ENCODE results near the gene FAM32A.

The FAM32A gene

GRCh38 chr19:16143399-16144215 lies 41.6 kb upstream of the FAM32A start, which contains the start of gene HSH2D:
TSS of gene HSH2D (plus strand) at chr19:16143685. CDS start at chr19:16148751, 5,066 bp downstream.
- TF ChIP-seq CTCF (IDR thresholded peaks at IDR 0.05; ENCODE audit: insufficient read depth, low read depth, low read length, missing control alignments), result no peak
- peak; percentile 98 for DNase-seq (ENCODE audit: low read depth)
- H3K4me3 ChIP-seq (ENCODE audit: low read depth, low read length), result peak within 1 kb of the TSS; percentile 72

- TF ChIP-seq CTCF (IDR thresholded peaks at IDR 0.05; ENCODE audit: insufficient read depth, low read depth, low read length, missing control alignments), result no peak
- no peak for DNase-seq (ENCODE audit: low read depth)
- peak overlapping the region; percentile 72 for H3K4me3 ChIP-seq (ENCODE audit: low read depth, low read length)
Observed at GRCh38 chr19:16144216-16144581, 41.0 kb upstream of the FAM32A start.

- no peak for TF ChIP-seq CTCF (IDR thresholded peaks at IDR 0.05; ENCODE audit: insufficient read depth, low read depth, low read length, missing control alignments)
- H3K4me3 ChIP-seq (ENCODE audit: low read depth, low read length), result peak overlapping the region; percentile 72
Observed at GRCh38 chr19:16146112-16146511, 39.1 kb upstream of the FAM32A start.

GRCh38 chr19:16148443-16149229 lies 36.6 kb upstream of the FAM32A start:
- peak overlapping the region; percentile 7 for H3K4me3 ChIP-seq (ENCODE audit: low read depth, low read length)
- DNase-seq (ENCODE audit: low read depth), result no peak
- no peak for TF ChIP-seq CTCF (IDR thresholded peaks at IDR 0.05; ENCODE audit: insufficient read depth, low read depth, low read length, missing control alignments)

More at GRCh38 chr19:16146112-16146511, 39.1 kb upstream of the FAM32A start:
- DNase-seq (ENCODE audit: low read depth), result no peak

DNA sequence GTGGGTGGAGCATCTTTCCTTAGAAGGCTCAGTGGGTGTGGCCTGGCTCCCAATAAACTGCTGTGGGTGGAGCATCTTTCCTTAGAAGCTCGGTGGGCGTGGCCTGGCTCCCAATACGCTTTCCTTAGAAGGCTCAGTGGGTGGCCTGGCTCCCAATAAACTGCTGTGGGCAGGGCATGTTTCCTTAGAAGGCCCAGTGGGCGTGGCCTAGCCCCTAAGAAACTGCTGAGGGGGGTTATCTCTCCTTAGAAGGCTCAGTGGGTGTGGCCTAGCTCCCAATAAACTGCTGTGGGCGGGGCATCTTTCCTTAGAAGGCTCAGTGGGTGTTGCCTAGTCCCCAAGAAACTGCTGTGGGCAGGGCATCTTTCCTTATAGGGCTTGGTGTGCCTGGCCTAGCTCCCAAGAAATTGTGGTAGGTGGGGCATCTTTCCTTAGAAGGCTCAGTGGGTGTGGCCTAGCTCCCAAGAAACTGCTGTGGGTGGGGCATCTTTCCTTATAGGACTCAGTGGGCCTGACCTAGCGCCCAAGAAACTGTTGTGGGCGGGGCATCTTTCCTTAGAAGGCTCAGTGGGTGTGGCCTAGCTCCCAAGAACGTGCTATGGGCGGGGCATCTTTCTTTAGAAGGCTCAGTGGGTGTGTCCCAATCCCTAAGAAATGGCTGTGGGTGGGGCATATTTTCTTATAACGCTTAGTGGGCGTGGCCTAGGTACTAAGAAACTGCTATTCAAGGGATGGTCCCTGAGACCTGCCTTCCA lies 31.5 kb upstream of the FAM32A start:
- DNase-seq (ENCODE audit: low read depth), result peak; percentile 60
- H3K4me3 ChIP-seq (ENCODE audit: low read depth, low read length), result no peak overlapping the region
- TF ChIP-seq CTCF (IDR thresholded peaks at IDR 0.05; ENCODE audit: insufficient read depth, low read depth, low read length, missing control alignments), result no peak

GRCh38 chr19:16154557-16154956 lies 30.7 kb upstream of the FAM32A start:
- no peak for DNase-seq (ENCODE audit: low read depth)
- no peak overlapping the region for H3K4me3 ChIP-seq (ENCODE audit: low read depth, low read length)
- TF ChIP-seq CTCF (IDR thresholded peaks at IDR 0.05; ENCODE audit: insufficient read depth, low read depth, low read length, missing control alignments), result no peak

Data from GM12865 (cell line).